Vagina (tissue), 2 donors: ENCODE data around the gene SLC7A4.

Experiments
- POLR2A ChIP-seq, 2 donors: fragments of 450-650 bp; IDR thresholded peaks; one replicate each; pipeline ENCODE4 v1.6.1; 2017; ENCODE audit warnings: antibody characterized with exemption in 2 of 2, mild to moderate bottlenecking in 2 of 2, moderate library complexity in 2 of 2
- POLR2AphosphoS5 ChIP-seq, 2 donors: sonication (generic); formaldehyde crosslinking; IDR thresholded peaks; one replicate each; pipeline ENCODE4 v1.9.0; 2017; ENCODE audit warnings: antibody characterized with exemption in 2 of 2, mild to moderate bottlenecking in 2 of 2, low read depth in 1 of 2; ENCODE audit not compliant: insufficient read depth in 1 of 2
- TF ChIP-seq, protein P1 (sequence below), 3 experiments: fragments of 450-650 bp in 2 of 3; fragments of 200-600 bp in 1 of 3; sonication (generic) in 1 of 3; IDR thresholded peaks; one replicate each; pipeline ENCODE4 v1.5.1; 2017 to 2019; ENCODE audit warnings: antibody characterized with exemption in 3 of 3, mild to moderate bottlenecking in 2 of 3, moderate library complexity in 2 of 3

DNA sequence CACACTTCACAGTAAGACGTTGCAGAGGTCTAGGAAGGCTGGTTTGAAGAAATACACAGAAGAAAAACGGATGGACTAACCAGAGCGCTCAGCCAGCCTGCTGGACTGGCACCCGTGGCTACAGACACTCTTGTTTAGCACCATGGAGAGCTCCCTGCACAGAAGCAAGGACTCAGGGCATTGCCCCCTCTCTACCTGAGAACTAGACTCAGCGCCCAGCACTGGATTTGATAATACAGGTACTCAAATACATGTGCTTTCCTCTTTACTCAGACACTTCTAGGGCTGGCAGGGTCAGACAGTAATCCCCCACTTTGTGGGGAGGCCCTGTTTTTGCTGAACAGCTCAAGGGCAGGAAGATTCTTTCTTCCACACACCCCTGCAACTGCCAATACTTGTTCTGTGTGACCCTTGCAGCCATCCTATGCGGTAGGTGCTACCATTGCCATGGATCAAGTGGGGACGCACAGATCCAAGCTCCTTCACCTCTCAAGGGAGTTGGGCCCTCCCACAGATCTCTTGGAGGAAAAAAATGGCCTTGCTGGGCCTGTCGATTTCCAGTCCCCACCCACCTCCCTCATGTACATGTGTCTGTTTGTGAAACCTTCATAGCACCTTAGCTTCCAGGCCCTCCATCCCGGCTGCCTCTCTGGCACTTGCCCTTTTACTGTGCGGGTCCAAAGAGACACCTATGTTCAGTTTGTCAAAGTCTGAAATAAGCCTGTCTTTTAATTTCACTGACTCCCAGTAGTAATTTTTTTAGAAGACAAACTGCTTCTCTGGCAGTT lies 22.5 kb downstream of the SLC7A4 start:
- TF ChIP-seq, protein P1, sequence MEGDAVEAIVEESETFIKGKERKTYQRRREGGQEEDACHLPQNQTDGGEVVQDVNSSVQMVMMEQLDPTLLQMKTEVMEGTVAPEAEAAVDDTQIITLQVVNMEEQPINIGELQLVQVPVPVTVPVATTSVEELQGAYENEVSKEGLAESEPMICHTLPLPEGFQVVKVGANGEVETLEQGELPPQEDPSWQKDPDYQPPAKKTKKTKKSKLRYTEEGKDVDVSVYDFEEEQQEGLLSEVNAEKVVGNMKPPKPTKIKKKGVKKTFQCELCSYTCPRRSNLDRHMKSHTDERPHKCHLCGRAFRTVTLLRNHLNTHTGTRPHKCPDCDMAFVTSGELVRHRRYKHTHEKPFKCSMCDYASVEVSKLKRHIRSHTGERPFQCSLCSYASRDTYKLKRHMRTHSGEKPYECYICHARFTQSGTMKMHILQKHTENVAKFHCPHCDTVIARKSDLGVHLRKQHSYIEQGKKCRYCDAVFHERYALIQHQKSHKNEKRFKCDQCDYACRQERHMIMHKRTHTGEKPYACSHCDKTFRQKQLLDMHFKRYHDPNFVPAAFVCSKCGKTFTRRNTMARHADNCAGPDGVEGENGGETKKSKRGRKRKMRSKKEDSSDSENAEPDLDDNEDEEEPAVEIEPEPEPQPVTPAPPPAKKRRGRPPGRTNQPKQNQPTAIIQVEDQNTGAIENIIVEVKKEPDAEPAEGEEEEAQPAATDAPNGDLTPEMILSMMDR (IDR thresholded peaks at IDR 0.05), result no peak
- TF ChIP-seq POLR2A (IDR thresholded peaks at IDR 0.05), result no peak
- no peak for TF ChIP-seq POLR2AphosphoS5 (IDR thresholded peaks at IDR 0.05; ENCODE audit: insufficient read depth in 1 of 2, low read depth in 1 of 2)
